Mammary epithelial cell (primary cell): ENCODE measurements around the gene USP48.

ENCODE experiments used
- EZH2 ChIP-seq: IDR thresholded peaks from 2 replicates; pipeline ENCODE4 v1.6.1; 2012; ENCODE audit warnings: low read length, inconsistent platforms, borderline replicate concordance
- TF ChIP-seq, protein P1 (sequence below), 2 donors: IDR thresholded peaks in 1 of 2; conservative IDR thresholded peaks in 1 of 2; 2 replicates each; pipeline ENCODE4 v1.5.1; 2011 to 2012; ENCODE audit warnings: inconsistent platforms in 2 of 2, low read length in 2 of 2, mild to moderate bottlenecking in 2 of 2, control low read depth in 1 of 2, low read depth in 1 of 2; ENCODE audit not compliant: insufficient read depth in 1 of 2; ENCODE audit errors: extremely low read depth in 1 of 2

- TF ChIP-seq, protein P1, sequence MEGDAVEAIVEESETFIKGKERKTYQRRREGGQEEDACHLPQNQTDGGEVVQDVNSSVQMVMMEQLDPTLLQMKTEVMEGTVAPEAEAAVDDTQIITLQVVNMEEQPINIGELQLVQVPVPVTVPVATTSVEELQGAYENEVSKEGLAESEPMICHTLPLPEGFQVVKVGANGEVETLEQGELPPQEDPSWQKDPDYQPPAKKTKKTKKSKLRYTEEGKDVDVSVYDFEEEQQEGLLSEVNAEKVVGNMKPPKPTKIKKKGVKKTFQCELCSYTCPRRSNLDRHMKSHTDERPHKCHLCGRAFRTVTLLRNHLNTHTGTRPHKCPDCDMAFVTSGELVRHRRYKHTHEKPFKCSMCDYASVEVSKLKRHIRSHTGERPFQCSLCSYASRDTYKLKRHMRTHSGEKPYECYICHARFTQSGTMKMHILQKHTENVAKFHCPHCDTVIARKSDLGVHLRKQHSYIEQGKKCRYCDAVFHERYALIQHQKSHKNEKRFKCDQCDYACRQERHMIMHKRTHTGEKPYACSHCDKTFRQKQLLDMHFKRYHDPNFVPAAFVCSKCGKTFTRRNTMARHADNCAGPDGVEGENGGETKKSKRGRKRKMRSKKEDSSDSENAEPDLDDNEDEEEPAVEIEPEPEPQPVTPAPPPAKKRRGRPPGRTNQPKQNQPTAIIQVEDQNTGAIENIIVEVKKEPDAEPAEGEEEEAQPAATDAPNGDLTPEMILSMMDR (conservative IDR thresholded peaks at IDR 0.05 in 1 of 2, IDR thresholded peaks at IDR 0.05 in 1 of 2; ENCODE audit: extremely low read depth in 1 of 2, insufficient read depth in 1 of 2, low read depth in 1 of 2, low read length in 2 of 2), result no peak
- TF ChIP-seq EZH2, result no peak
These were observed 44.3 kb upstream of the USP48 start for GRCh38 chr1:21827141-21827679.
